Trophoblast cell (in vitro differentiated cells and primary cell): ENCODE results near the gene BMP2K.
A peak's percentile ranks its signal among the peaks of the same experiment; 100 is the strongest.
"Not testable (repeated sequence)": the region's sequence is repeated elsewhere in the genome, so short reads cannot be mapped to it uniquely, and the experiment has no call there.

ENCODE experiments used
- DNase-seq, 2 donors: peaks; one replicate each; pipeline ENCODE4 v3.0.0-alpha.2; 2016
- H2AFZ ChIP-seq: 2 replicates; pipeline ENCODE4 v1.6.1; 2013; ENCODE audit warnings: low read length, moderate library complexity, mild to moderate bottlenecking; ENCODE audit not compliant: insufficient read depth, poor library complexity
- H2AK5ac ChIP-seq: 2 replicates; pipeline ENCODE4 v1.6.1; 2013; ENCODE audit warnings: mild to moderate bottlenecking, low read length
- H2BK120ac ChIP-seq: 2 replicates; pipeline ENCODE4 v1.6.1; 2013; ENCODE audit warnings: low read length, mild to moderate bottlenecking, moderate library complexity; ENCODE audit not compliant: insufficient read depth, poor library complexity
- H2BK12ac ChIP-seq: 2 replicates; pipeline ENCODE4 v1.6.1; 2013; ENCODE audit warnings: mild to moderate bottlenecking, low read length, moderate library complexity
- H2BK5ac ChIP-seq: 2 replicates; pipeline ENCODE4 v1.6.1; 2013; ENCODE audit warnings: low read length, low read depth, moderate library complexity, mild to moderate bottlenecking; ENCODE audit not compliant: poor library complexity
- H3K14ac ChIP-seq: 2 replicates; pipeline ENCODE4 v1.6.1; 2013; ENCODE audit warnings: mild to moderate bottlenecking, low read length
- H3K18ac ChIP-seq: 2 replicates; pipeline ENCODE4 v1.6.1; 2013; ENCODE audit warnings: mild to moderate bottlenecking, low read length
- H3K23ac ChIP-seq: 2 replicates; pipeline ENCODE4 v1.6.1; 2013; ENCODE audit warnings: low read length
- H3K27ac ChIP-seq: 2 replicates; pipeline ENCODE4 v1.5.1; 2013; ENCODE audit warnings: low read depth, mild to moderate bottlenecking, inconsistent platforms, low read length, moderate library complexity
- H3K27me3 ChIP-seq: 2 replicates; pipeline ENCODE4 v1.6.1; 2013; ENCODE audit warnings: inconsistent platforms, mild to moderate bottlenecking, low read length, moderate library complexity; ENCODE audit not compliant: insufficient read depth
- H3K36me3 ChIP-seq, 2 experiments: 1 replicate in 1 of 2; 2 replicates in 1 of 2; pipeline ENCODE4 v1.6.1; 2013; ENCODE audit warnings: low read length in 2 of 2, mild to moderate bottlenecking in 2 of 2, moderate library complexity in 1 of 2; ENCODE audit not compliant: insufficient read depth in 2 of 2, control insufficient read depth in 1 of 2
- H3K4ac ChIP-seq: 2 replicates; pipeline ENCODE4 v1.6.1; 2013; ENCODE audit warnings: low read depth, mild to moderate bottlenecking, low read length, moderate library complexity
- H3K4me1 ChIP-seq, 2 experiments: 1 replicate in 1 of 2; 2 replicates in 1 of 2; pipeline ENCODE4 v1.6.1; 2013; ENCODE audit warnings: low read length in 2 of 2, mild to moderate bottlenecking in 2 of 2, moderate library complexity in 1 of 2; ENCODE audit not compliant: insufficient read depth in 2 of 2, control insufficient read depth in 1 of 2
- H3K4me2 ChIP-seq: 2 replicates; pipeline ENCODE4 v1.6.1; 2013; ENCODE audit warnings: inconsistent platforms, mild to moderate bottlenecking, low read length, moderate library complexity
- H3K4me3 ChIP-seq: 2 replicates; pipeline ENCODE4 v1.5.1; 2013; ENCODE audit warnings: mild to moderate bottlenecking, low read depth, low read length, inconsistent platforms
- H3K79me1 ChIP-seq: one replicate; pipeline ENCODE4 v1.6.1; 2013; ENCODE audit warnings: low read length
- H3K79me2 ChIP-seq: 2 replicates; pipeline ENCODE4 v1.6.1; 2013; ENCODE audit warnings: low read length, mild to moderate bottlenecking; ENCODE audit not compliant: control insufficient read depth, insufficient read depth, poor library complexity
- H3K9ac ChIP-seq: 2 replicates; pipeline ENCODE4 v1.6.1; 2013; ENCODE audit warnings: mild to moderate bottlenecking, low read length
- H3K9me3 ChIP-seq: 2 replicates; pipeline ENCODE4 v1.6.1; 2013; ENCODE audit warnings: low read depth, mild to moderate bottlenecking, control low read depth, inconsistent platforms, low read length; ENCODE audit not compliant: insufficient read depth
- H4K12ac ChIP-seq: 2 replicates; pipeline ENCODE4 v1.6.1; 2013; ENCODE audit warnings: low read depth, mild to moderate bottlenecking, low read length, moderate library complexity
- H4K8ac ChIP-seq: 2 replicates; pipeline ENCODE4 v1.6.1; 2013; ENCODE audit warnings: low read depth, mild to moderate bottlenecking, low read length, moderate library complexity
- H4K91ac ChIP-seq: one replicate; pipeline ENCODE4 v1.6.1; 2013; ENCODE audit warnings: low read depth, mild to moderate bottlenecking, low read length, moderate library complexity
- WGBS: extraction: QIAGEN DNeasy Blood & Tissue Kit; methylation state at CpG from one replicate; pipeline ENCODE4 v1.1.7; 2013; ENCODE audit warnings: missing lambda C conversion rate; ENCODE audit not compliant: insufficient read length, insufficient coverage; ENCODE audit errors: extremely low coverage; 5-methylcytosine and 5-hydroxymethylcytosine counted together

The BMP2K gene

DNA sequence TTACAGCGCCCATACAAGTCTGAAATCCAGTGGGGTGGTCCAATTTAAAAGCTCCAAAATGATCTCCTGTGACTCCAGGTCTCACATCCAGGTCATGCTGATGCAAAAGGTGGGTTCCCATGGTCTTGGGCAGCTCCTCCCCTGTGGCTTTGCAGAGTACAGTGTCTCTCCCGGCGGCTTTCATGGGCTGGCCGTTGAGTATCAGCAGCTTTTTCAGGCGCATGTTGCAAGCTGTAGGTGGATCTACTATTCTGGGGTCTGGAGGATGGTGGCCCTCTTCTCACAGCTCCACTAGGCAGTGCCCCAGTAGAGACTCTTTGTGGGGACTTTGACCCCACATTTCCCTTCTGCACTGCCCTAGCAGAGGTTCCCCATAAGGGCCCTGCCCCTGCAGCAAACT, 92.6 kb downstream of the BMP2K start:
- H3K27ac ChIP-seq, H3K4ac ChIP-seq, H3K14ac ChIP-seq, H3K4me2 ChIP-seq, H3K79me1 ChIP-seq, H2AK5ac ChIP-seq, H3K9ac ChIP-seq, H4K12ac ChIP-seq, H3K36me3 ChIP-seq, DNase-seq, H2BK12ac ChIP-seq, H2BK120ac ChIP-seq, H3K18ac ChIP-seq, H3K4me3 ChIP-seq, H4K8ac ChIP-seq, H4K91ac ChIP-seq, H3K9me3 ChIP-seq, H3K79me2 ChIP-seq, H2AFZ ChIP-seq, H3K4me1 ChIP-seq, H3K27me3 ChIP-seq, H2BK5ac ChIP-seq, H3K23ac ChIP-seq: not testable (repeated sequence)
- WGBS, result no CpG with 5 or more reads among the region's 5 CpGs

- no peak for DNase-seq
- H2AK5ac ChIP-seq, result no peak overlapping the region
- no peak overlapping the region for H3K4me2 ChIP-seq
- no peaks in the 10 kb centered on the region for H3K4me1 ChIP-seq
- no peak overlapping the region for H3K9ac ChIP-seq
- peaks cover 1% of the 10 kb centered on the region for H3K9me3 ChIP-seq
- H3K27ac ChIP-seq, result no peak overlapping the region
- peaks cover 8 to 9% of the 10 kb centered on the region in 2 experiments for H3K36me3 ChIP-seq
- H4K8ac ChIP-seq, result no peak overlapping the region
- no peaks in the 10 kb centered on the region for H3K79me1 ChIP-seq
- no peak overlapping the region for H2BK12ac ChIP-seq
- H4K91ac ChIP-seq, result no peak overlapping the region
- H2BK5ac ChIP-seq, result no peak overlapping the region
- H3K4me3 ChIP-seq, result no peak overlapping the region
- no peaks in the 10 kb centered on the region for H3K79me2 ChIP-seq
- H3K27me3 ChIP-seq, result no peaks in the 10 kb centered on the region
- H3K23ac ChIP-seq, result no peak overlapping the region
- H3K4ac ChIP-seq, result no peak overlapping the region
- no peak overlapping the region for H2AFZ ChIP-seq
- no peak overlapping the region for H3K14ac ChIP-seq
- H2BK120ac ChIP-seq, result no peak overlapping the region
- no peak overlapping the region for H3K18ac ChIP-seq
- no peak overlapping the region for H4K12ac ChIP-seq
Measured at GRCh38 chr4:78870056-78870455, 93.9 kb downstream of the BMP2K start.

- DNase-seq, result peak in 1 of 2 donors; percentile 50
- no peak overlapping the region for H3K27ac ChIP-seq
- no CpG with 5 or more reads among the region's 5 CpGs for WGBS
- H3K14ac ChIP-seq, result no peak overlapping the region
- no peak overlapping the region for H3K4me3 ChIP-seq
- H3K4me2 ChIP-seq, result no peak overlapping the region
- no peak overlapping the region for H2AFZ ChIP-seq
- H2BK12ac ChIP-seq, result no peak overlapping the region
- no peaks in the 10 kb centered on the region for H3K79me2 ChIP-seq
- H2AK5ac ChIP-seq, result no peak overlapping the region
- no peak overlapping the region for H4K12ac ChIP-seq
- H2BK5ac ChIP-seq, result no peak overlapping the region
- H3K9me3 ChIP-seq, result peaks cover 1% of the 10 kb centered on the region
- no peak overlapping the region for H3K9ac ChIP-seq
- H3K79me1 ChIP-seq, result no peaks in the 10 kb centered on the region
- H3K27me3 ChIP-seq, result no peaks in the 10 kb centered on the region
- H3K36me3 ChIP-seq, result peaks cover 6 to 8% of the 10 kb centered on the region in 2 experiments
- no peak overlapping the region for H3K23ac ChIP-seq
- no peak overlapping the region for H2BK120ac ChIP-seq
- no peak overlapping the region for H4K91ac ChIP-seq
- H3K4me1 ChIP-seq, result no peaks in the 10 kb centered on the region
- H3K18ac ChIP-seq, result no peak overlapping the region
- H3K4ac ChIP-seq, result no peak overlapping the region
- no peak overlapping the region for H4K8ac ChIP-seq
Measured at GRCh38 chr4:78876568-78877320, 100.6 kb downstream of the BMP2K start.

- no peak overlapping the region for H2BK120ac ChIP-seq
- no peak overlapping the region for H3K9ac ChIP-seq
- no peaks in the 10 kb centered on the region for H3K27me3 ChIP-seq
- H3K4me2 ChIP-seq, result no peak overlapping the region
- no peak overlapping the region for H3K27ac ChIP-seq
- H4K8ac ChIP-seq, result no peak overlapping the region
- no peak overlapping the region for H3K14ac ChIP-seq
- peaks cover 5 to 6% of the 10 kb centered on the region in 2 experiments for H3K36me3 ChIP-seq
- no peak overlapping the region for H3K4ac ChIP-seq
- no peaks in the 10 kb centered on the region for H3K4me1 ChIP-seq
- no peak overlapping the region for H3K18ac ChIP-seq
- no peaks in the 10 kb centered on the region for H3K79me2 ChIP-seq
- H2BK5ac ChIP-seq, result no peak overlapping the region
- H2BK12ac ChIP-seq, result no peak overlapping the region
- no peak overlapping the region for H2AFZ ChIP-seq
- no peak overlapping the region for H3K4me3 ChIP-seq
- WGBS, result no CpG with 5 or more reads among the region's 1 CpG
- H3K79me1 ChIP-seq, result no peaks in the 10 kb centered on the region
- peaks cover 1% of the 10 kb centered on the region for H3K9me3 ChIP-seq
- H2AK5ac ChIP-seq, result no peak overlapping the region
- DNase-seq, result no peak
- no peak overlapping the region for H4K12ac ChIP-seq
- no peak overlapping the region for H3K23ac ChIP-seq
- H4K91ac ChIP-seq, result no peak overlapping the region
Measured at GRCh38 chr4:78878031-78878430, 101.9 kb downstream of the BMP2K start.
